GM19099 (cell line): Measurements from ENCODE around the gene PCDHGA2.

Experiments
- POLR2A ChIP-seq: IDR thresholded peaks from 3 replicates; pipeline ENCODE4 v1.6.1; 2011; ENCODE audit warnings: low read depth; ENCODE audit not compliant: insufficient read length; ENCODE audit errors: extremely low read depth

PCDHGA2 gene

GRCh38 chr5:141345327-141345726 lies 6.8 kb downstream of the PCDHGA2 start:
- TF ChIP-seq POLR2A = no peak

- no peak for TF ChIP-seq POLR2A
These were observed 11.5 kb downstream of the PCDHGA2 start, which contains the start of gene PCDHGB1 for GRCh38 chr5:141349917-141350619. TSS of gene PCDHGB1 (plus strand) at chr5:141350099. CDS start at chr5:141350261, 162 bp downstream.

- no peak for TF ChIP-seq POLR2A
These were observed 13.0 kb downstream of the PCDHGA2 start for GRCh38 chr5:141351591-141351990.

- TF ChIP-seq POLR2A = no peak
These were observed 16.4 kb downstream of the PCDHGA2 start, which contains the start of gene PCDHGA4 for GRCh38 chr5:141354900-141355469. TSS of gene PCDHGA4 (plus strand) at chr5:141355021. CDS start at chr5:141355108, 87 bp downstream.

GRCh38 chr5:141355641-141356040 lies 17.1 kb downstream of the PCDHGA2 start:
- no peak for TF ChIP-seq POLR2A

- no peak for TF ChIP-seq POLR2A
These were observed 17.6 kb downstream of the PCDHGA2 start for GRCh38 chr5:141356133-141356532.

GRCh38 chr5:141356950-141357349 lies 18.4 kb downstream of the PCDHGA2 start:
- no peak for TF ChIP-seq POLR2A

GRCh38 chr5:141359790-141360426 lies 21.3 kb downstream of the PCDHGA2 start, which contains the start of gene PCDHGB2:
TSS of gene PCDHGB2 (plus strand) at chr5:141359994. CDS start at chr5:141360136, 142 bp downstream.
- TF ChIP-seq POLR2A = no peak

- TF ChIP-seq POLR2A = no peak
These were observed 22.1 kb downstream of the PCDHGA2 start for GRCh38 chr5:141360685-141361084.

GRCh38 chr5:141362719-141363118 lies 24.2 kb downstream of the PCDHGA2 start:
- no peak for TF ChIP-seq POLR2A

GRCh38 chr5:141363952-141364660 lies 25.5 kb downstream of the PCDHGA2 start, which contains the start of gene PCDHGA5:
TSS of gene PCDHGA5 (plus strand) at chr5:141364162. CDS start at chr5:141364331, 169 bp downstream.
- no peak for TF ChIP-seq POLR2A

- no peak for TF ChIP-seq POLR2A
These were observed 27.7 kb downstream of the PCDHGA2 start for GRCh38 chr5:141366016-141366896.

GRCh38 chr5:141369994-141370848 lies 31.7 kb downstream of the PCDHGA2 start, which contains the start of gene PCDHGB3:
TSS of gene PCDHGB3 (plus strand) at chr5:141370242. CDS start at chr5:141370395, 153 bp downstream.
- no peak for TF ChIP-seq POLR2A
